ENCODE measurements around the gene TAF8.
"Not testable (repeated sequence)": the region's sequence is repeated elsewhere in the genome, so short reads cannot be mapped to it uniquely, and the experiment has no call there.

The TAF8 gene

GRCh38 chr6:42029062-42029685 is 21.1 kb upstream of the TAF8 start:
- no peak overlapping the region for H3K4me3 ChIP-seq (ENCODE audit: low read depth, low read length)
- H2AFZ ChIP-seq (ENCODE audit: low read length, unreplicated experiment): no peak overlapping the region
- H3K4me1 ChIP-seq (ENCODE audit: control insufficient read depth, insufficient read depth, low read length, unreplicated experiment): peaks cover 21% of the 10 kb centered on the region
- H3K27ac ChIP-seq (ENCODE audit: low read depth, low read length): peak overlapping the region; percentile 54
- H3K27me3 ChIP-seq (ENCODE audit: insufficient read depth, low read length): no peaks in the 10 kb centered on the region
- peaks cover 42% of the 10 kb centered on the region for H3K79me2 ChIP-seq (ENCODE audit: control insufficient read depth, insufficient read depth, low read length, unreplicated experiment)
- peaks cover 7% of the 10 kb centered on the region; the same call in 1 of the 2 replicates for H3K36me3 ChIP-seq (ENCODE audit: insufficient read depth, low read length)

DNA sequence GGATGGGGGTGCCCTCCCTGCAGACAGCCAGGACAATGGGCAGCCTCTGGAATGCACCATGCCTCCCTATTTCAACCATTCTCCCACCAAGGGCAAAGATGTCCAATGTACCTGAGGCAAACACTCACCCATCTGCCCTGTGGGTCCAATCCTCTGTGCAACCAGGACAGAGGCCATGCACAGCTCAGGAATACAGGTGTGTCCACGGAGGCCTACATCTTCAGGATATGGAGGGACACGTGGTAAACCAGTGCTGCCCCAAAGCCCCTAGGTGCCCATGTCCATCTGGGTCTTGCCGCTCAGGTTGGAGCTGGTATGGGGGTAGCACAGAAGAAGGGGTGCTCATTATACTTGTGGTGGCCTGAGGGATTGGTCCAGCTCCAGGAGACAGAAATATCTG is 20.4 kb upstream of the TAF8 start:
- Histone ChIP-seq H3K27me3 (ENCODE audit: insufficient read depth, low read length) (no peaks in the 10 kb centered on the region), H3K36me3 (ENCODE audit: insufficient read depth, low read length) (peaks cover 7% of the 10 kb centered on the region; the same call in 1 of the 2 replicates), H3K27ac (ENCODE audit: low read depth, low read length) (no peak overlapping the region), H2AFZ (ENCODE audit: low read length, unreplicated experiment) (no peak overlapping the region), H3K4me1 (ENCODE audit: control insufficient read depth, insufficient read depth, low read length, unreplicated experiment) (peaks cover 21% of the 10 kb centered on the region), H3K79me2 (ENCODE audit: control insufficient read depth, insufficient read depth, low read length, unreplicated experiment) (peaks cover 42% of the 10 kb centered on the region), H3K4me3 (ENCODE audit: low read depth, low read length) (no peak overlapping the region)

DNA sequence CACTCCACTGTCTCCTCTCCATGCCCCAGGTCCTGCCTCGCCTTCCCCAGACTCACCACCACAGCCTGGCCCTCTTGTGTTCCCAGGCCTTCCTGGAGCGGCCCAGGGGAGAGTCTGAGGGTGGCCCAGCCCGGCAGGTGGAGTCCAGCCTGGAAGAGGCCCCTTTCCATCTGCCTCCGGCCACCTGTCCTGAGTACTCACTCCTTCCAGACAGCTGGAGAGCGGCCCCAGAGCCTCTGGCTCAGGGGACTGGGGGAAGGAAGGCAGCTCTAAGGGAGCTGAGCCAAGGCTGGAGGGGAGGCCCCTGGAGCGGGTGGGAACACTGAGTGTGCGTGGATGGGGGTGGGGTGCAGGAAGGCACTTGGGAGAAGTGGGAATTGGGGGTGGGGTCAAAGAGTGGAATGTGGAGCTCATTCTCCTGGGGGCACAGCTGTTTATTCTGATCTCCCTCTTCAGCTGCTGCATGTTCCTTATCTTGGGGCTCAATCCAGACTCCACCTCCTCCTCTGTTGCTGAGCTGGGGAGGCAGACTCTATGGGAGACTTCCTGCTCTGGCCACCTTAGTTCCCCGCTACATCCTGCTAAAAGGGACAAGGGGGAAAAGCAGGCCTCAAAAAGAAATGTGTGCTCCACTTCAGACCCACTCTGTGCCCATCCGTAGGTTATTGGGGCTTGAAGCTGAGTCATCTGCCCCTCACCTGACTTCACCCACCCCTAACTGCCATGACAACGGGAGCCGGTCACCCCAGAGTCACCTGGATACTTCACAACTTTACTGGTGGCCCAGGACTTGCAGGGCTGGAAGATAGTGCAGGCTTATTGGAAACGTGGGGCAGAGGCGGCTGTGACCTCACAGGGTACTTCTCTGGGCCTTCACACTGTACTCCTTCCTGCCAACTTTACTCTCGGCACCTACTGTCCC is 19.5 kb upstream of the TAF8 start:
- Histone ChIP-seq H3K27ac (ENCODE audit: low read depth, low read length) (no peak overlapping the region), H3K79me2 (ENCODE audit: control insufficient read depth, insufficient read depth, low read length, unreplicated experiment) (peaks cover 33% of the 10 kb centered on the region), H3K4me3 (ENCODE audit: low read depth, low read length) (no peak overlapping the region)

GRCh38 chr6:42032366-42032765 is 18.0 kb upstream of the TAF8 start:
- no peak overlapping the region for H2AFZ ChIP-seq (ENCODE audit: low read length, unreplicated experiment)
- H3K27ac ChIP-seq (ENCODE audit: low read depth, low read length): no peak overlapping the region
- no peaks in the 10 kb centered on the region for H3K27me3 ChIP-seq (ENCODE audit: insufficient read depth, low read length)
- no peaks in the 10 kb centered on the region for H3K36me3 ChIP-seq (ENCODE audit: insufficient read depth, low read length)
- no peak overlapping the region for H3K4me3 ChIP-seq (ENCODE audit: low read depth, low read length)
- peaks cover 21% of the 10 kb centered on the region for H3K4me1 ChIP-seq (ENCODE audit: control insufficient read depth, insufficient read depth, low read length, unreplicated experiment)
- peaks cover 25% of the 10 kb centered on the region for H3K79me2 ChIP-seq (ENCODE audit: control insufficient read depth, insufficient read depth, low read length, unreplicated experiment)

More for the DNA sequence above, 19.5 kb upstream of the TAF8 start:
- H3K36me3 ChIP-seq (ENCODE audit: insufficient read depth, low read length): peaks cover 7% of the 10 kb centered on the region; the same call in 1 of the 2 replicates
- H3K27me3 ChIP-seq (ENCODE audit: insufficient read depth, low read length): no peaks in the 10 kb centered on the region
- peaks cover 21% of the 10 kb centered on the region for H3K4me1 ChIP-seq (ENCODE audit: control insufficient read depth, insufficient read depth, low read length, unreplicated experiment)
- H2AFZ ChIP-seq (ENCODE audit: low read length, unreplicated experiment): no peak overlapping the region

DNA sequence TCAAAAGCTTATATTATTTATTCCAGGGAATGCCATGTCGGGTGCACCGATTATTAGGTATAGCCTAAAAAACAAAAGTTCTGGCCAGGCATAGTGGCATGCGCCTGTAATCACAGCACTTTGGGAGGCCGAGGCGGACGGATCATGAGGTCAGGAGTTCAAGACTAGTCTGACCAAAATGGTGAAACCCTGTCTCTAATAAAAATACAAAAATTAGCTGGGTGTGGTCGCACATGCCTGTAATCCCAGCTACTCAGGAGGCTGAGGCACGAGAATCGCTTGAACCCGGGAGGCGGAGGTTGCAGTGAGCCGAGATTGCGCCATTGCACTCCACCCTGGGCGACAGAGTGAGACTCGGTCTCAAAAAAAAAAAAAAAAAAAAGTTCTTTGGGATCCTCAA is 12.7 kb upstream of the TAF8 start:
- H3K27ac ChIP-seq (ENCODE audit: low read depth, low read length); H3K4me1 ChIP-seq (ENCODE audit: control insufficient read depth, insufficient read depth, low read length, unreplicated experiment); H3K4me3 ChIP-seq (ENCODE audit: low read depth, low read length): not testable (repeated sequence)

DNA sequence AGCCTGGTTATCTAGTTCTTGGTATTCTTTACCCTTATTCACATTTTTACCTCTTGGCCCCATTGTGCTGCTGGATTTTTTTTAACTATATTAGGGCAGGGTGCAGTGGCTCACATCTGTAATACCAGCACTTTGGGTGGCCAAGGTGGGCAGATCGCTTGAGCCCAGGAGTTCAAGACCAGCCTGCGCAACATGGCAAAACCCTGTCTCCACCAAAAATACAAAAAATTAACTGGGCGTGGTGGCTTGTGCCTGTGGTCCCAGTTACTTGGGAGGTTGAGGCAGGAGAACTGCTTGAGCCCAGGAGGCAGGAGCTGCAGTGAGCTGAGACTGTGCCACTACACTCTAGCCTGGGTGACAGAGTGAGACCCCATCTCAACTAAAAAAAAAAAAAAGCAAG is 12.2 kb upstream of the TAF8 start:
- Histone ChIP-seq H3K79me2 (ENCODE audit: control insufficient read depth, insufficient read depth, low read length, unreplicated experiment) (peaks cover 42% of the 10 kb centered on the region), H3K4me1 (ENCODE audit: control insufficient read depth, insufficient read depth, low read length, unreplicated experiment) (peaks cover 8% of the 10 kb centered on the region), H2AFZ (ENCODE audit: low read length, unreplicated experiment) (no peak overlapping the region), H3K36me3 (ENCODE audit: insufficient read depth, low read length) (no peaks in the 10 kb centered on the region), H3K27me3 (ENCODE audit: insufficient read depth, low read length) (no peaks in the 10 kb centered on the region), H3K27ac (ENCODE audit: low read depth, low read length) (no peak overlapping the region), H3K4me3 (ENCODE audit: low read depth, low read length) (no peak overlapping the region)

More for the DNA sequence above, 12.7 kb upstream of the TAF8 start:
- H3K79me2 ChIP-seq (ENCODE audit: control insufficient read depth, insufficient read depth, low read length, unreplicated experiment): peaks cover 41% of the 10 kb centered on the region
- H2AFZ ChIP-seq (ENCODE audit: low read length, unreplicated experiment); H3K36me3 ChIP-seq (ENCODE audit: insufficient read depth, low read length); H3K27me3 ChIP-seq (ENCODE audit: insufficient read depth, low read length): not testable (repeated sequence)

DNA sequence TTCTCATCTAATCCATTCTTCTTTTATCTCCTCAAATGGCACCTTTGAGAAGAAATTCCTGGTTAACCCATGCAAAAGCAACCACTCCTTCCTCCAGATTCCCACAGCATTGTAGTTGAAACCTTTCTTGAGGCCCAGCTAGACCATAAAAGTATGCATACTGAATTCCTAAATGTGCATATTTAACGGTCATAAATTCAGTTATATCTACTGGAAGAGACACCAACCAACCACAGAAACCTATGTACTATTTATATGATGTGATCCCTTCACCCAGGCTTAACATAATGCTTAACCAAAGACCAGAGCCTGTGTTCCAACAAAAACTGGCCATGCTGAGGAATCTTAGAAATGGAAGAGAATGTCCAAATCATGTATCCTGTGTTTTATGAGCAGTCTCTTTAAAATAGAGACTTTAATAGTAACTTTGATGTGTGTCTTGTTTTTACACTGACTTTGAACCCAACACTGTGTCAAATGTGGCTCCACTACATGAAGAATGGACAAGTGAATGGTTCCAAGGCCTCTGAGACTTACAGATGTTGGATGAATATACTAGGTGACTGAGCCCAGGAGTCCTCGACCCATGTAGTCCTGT is 11.4 kb upstream of the TAF8 start:
- Histone ChIP-seq H3K27ac (ENCODE audit: low read depth, low read length) (no peak overlapping the region), H3K4me3 (ENCODE audit: low read depth, low read length) (no peak overlapping the region), H3K4me1 (ENCODE audit: control insufficient read depth, insufficient read depth, low read length, unreplicated experiment) (peaks cover 12% of the 10 kb centered on the region), H3K79me2 (ENCODE audit: control insufficient read depth, insufficient read depth, low read length, unreplicated experiment) (peaks cover 50% of the 10 kb centered on the region), H3K27me3 (ENCODE audit: insufficient read depth, low read length) (no peaks in the 10 kb centered on the region), H3K36me3 (ENCODE audit: insufficient read depth, low read length) (no peaks in the 10 kb centered on the region), H2AFZ (ENCODE audit: low read length, unreplicated experiment) (no peak overlapping the region)

DNA sequence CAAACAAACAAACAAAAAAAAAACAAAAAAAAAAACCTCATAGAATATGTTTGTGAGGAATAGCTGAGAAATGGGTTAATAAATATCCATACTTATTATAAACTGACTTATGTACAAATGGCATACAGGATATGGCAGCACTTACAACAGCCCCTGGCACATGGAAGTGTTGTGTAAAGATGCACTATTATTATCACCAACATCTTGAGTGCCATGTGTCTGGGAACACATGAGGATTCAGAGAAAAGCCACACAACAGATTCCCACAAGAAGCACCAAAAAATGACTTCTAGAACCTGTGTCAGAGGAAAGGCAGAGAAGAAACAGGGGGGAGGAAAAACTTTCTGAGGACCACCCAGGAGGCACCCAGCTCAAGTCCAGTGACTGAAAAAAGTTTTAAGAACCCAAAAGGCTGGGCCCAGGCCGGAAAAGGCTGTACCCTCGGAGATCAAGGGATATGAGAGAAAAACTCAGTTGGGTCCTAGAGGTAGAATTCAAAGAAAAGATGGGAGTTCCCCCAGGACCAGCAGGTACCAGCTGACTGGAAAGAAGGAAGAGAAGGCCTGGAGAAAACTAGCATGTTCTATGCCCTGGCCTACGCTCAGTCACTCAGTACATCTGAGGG is 9.4 kb upstream of the TAF8 start:
- no peak overlapping the region for H2AFZ ChIP-seq (ENCODE audit: low read length, unreplicated experiment)
- no peak overlapping the region for H3K4me3 ChIP-seq (ENCODE audit: low read depth, low read length)
- peaks cover 26% of the 10 kb centered on the region for H3K4me1 ChIP-seq (ENCODE audit: control insufficient read depth, insufficient read depth, low read length, unreplicated experiment)
- H3K36me3 ChIP-seq (ENCODE audit: insufficient read depth, low read length): no peaks in the 10 kb centered on the region
- peaks cover 55% of the 10 kb centered on the region for H3K79me2 ChIP-seq (ENCODE audit: control insufficient read depth, insufficient read depth, low read length, unreplicated experiment)
- H3K27ac ChIP-seq (ENCODE audit: low read depth, low read length): no peak overlapping the region
- H3K27me3 ChIP-seq (ENCODE audit: insufficient read depth, low read length): no peaks in the 10 kb centered on the region

GRCh38 chr6:42041481-42042053 is 8.8 kb upstream of the TAF8 start:
- Histone ChIP-seq H3K4me1 (ENCODE audit: control insufficient read depth, insufficient read depth, low read length, unreplicated experiment) (peaks cover 32% of the 10 kb centered on the region), H3K4me3 (ENCODE audit: low read depth, low read length) (no peak overlapping the region), H3K79me2 (ENCODE audit: control insufficient read depth, insufficient read depth, low read length, unreplicated experiment) (peaks cover 53% of the 10 kb centered on the region), H3K27ac (ENCODE audit: low read depth, low read length) (no peak overlapping the region), H3K27me3 (ENCODE audit: insufficient read depth, low read length) (no peaks in the 10 kb centered on the region), H2AFZ (ENCODE audit: low read length, unreplicated experiment) (no peak overlapping the region), H3K36me3 (ENCODE audit: insufficient read depth, low read length) (no peaks in the 10 kb centered on the region)

GRCh38 chr6:42042108-42042507 is 8.2 kb upstream of the TAF8 start:
- no peak overlapping the region for H3K27ac ChIP-seq (ENCODE audit: low read depth, low read length)

More at GRCh38 chr6:42042108-42042507, 8.2 kb upstream of the TAF8 start:
- Histone ChIP-seq H3K4me3 (ENCODE audit: low read depth, low read length) (no peak overlapping the region), H3K27me3 (ENCODE audit: insufficient read depth, low read length) (no peaks in the 10 kb centered on the region), H3K79me2 (ENCODE audit: control insufficient read depth, insufficient read depth, low read length, unreplicated experiment) (peaks cover 57% of the 10 kb centered on the region), H3K36me3 (ENCODE audit: insufficient read depth, low read length) (no peaks in the 10 kb centered on the region), H3K4me1 (ENCODE audit: control insufficient read depth, insufficient read depth, low read length, unreplicated experiment) (peaks cover 38% of the 10 kb centered on the region), H2AFZ (ENCODE audit: low read length, unreplicated experiment) (no peak overlapping the region)
